NCI-H1694 (cell line): Measurements from ENCODE around the gene AQP12A.
"Not testable (repeated sequence)": the region's sequence is repeated elsewhere in the genome, so short reads cannot be mapped to it uniquely, and the experiment has no call there.

Source experiments
- DNase-seq: peaks from one replicate; lab custom pipeline; 2025; lab: John Stamatoyannopoulos, UW

The AQP12A gene

GRCh38 chr2:240687741-240688552 is 3.7 kb upstream of the AQP12A start:
- DNase-seq: no peak

DNA sequence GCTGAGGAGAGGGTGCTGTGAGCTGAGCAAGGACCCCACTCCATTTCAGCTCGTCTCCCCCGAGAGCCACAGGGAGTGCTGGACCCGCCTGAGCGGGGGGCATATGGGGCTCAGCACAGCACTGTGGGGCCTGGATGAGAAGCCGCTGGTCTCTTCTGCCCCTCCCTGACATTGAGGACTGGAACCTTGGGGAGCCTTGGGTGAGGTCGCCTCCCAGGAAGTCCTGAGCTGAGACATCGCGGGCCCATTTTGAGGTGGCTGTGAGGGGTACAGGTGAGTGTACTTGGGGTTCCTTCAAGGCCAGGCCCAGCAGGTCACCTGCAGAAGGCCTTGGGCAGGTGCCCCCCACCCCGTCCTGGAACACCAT is 3.1 kb upstream of the AQP12A start:
- DNase-seq: no peak

DNA sequence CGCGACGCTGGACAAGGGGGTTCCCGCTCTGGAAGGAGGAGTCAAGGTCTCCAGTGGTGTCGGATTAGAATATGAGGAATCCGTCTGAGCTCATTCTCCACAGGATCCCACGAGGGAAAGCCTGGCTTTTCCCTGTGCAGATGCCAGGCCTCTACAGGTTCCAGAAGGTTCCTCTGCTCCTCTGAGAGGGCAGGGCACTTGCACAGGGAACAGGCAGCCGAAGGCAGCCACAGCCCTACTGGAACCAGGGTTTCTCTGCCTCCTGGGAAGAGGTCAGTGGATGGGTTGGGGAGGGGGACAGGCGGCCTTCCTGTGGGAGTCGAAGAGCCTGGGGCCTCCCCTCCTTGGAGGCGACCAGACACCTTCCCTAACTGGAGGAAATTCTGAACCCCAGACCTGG is 1.7 kb upstream of the AQP12A start:
- no peak for DNase-seq

- DNase-seq: peak; percentile 38
These were observed 1.1 kb upstream of the AQP12A start for GRCh38 chr2:240690421-240691074.

DNA sequence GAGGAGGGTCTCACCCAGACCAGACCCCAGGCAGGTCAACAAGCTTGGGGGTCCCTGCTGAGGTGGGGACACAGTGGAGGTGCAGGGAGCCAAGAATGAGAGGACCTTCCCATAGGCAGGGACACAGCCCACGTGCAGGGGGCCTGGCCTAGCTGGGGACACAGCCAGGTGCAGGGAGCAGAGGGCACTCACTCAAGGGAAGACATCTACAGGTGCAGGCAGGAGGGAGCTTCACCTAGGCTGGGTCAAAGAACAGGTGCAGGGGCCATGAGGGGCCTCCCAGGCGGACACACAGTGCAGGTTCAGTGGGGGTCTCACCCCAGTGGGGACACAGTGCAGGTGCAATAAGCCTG is 615 bp upstream of the AQP12A start:
- not testable (repeated sequence) for DNase-seq

GRCh38 chr2:240692583-240693561 is 1.2 kb downstream of the AQP12A start:
- not testable (repeated sequence) for DNase-seq

GRCh38 chr2:240694304-240694703 is 2.6 kb downstream of the AQP12A start:
- DNase-seq: not testable (repeated sequence)

DNA sequence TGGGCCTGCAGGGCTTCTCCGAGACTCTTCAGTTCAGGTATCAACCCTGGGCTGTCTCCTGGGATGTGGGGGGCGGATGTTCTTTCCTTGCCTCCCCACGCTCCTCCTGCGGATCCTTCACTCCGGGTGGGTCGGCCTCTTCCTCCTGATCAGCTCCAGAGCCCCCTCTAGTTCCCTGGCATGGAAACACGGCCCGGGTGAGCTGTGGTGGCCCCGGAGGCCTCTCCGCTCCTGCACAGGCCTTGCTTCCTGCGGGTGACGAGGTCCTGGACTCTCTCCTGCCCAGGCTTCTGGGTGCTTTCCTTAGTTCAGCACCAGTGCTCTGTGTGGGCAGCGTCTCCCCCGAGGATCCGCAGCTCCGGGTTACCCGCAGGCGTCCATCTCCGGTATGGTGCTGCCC is 3.9 kb downstream of the AQP12A start:
- not testable (repeated sequence) for DNase-seq

DNA sequence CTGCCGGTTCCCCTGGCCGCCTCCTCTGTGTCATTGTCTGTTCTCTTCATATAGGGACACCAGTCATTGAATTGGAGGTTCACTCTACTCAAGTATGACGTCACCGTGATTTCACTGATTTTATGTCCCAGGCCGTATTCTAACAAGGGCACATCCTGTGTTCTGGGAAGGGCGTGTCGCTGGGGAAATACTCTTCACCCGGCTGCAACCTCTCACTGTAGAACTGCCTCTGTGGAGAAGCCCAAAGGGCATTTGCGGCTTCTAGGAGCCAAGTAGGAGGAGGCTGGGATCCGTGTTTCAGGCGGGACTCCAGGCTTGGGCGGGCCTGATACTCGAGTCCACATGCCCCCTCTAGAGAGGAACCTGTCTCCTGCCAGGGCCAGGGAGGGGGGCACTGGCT is 4.8 kb downstream of the AQP12A start:
- DNase-seq: not testable (repeated sequence)

GRCh38 chr2:240698852-240699561 is 7.3 kb downstream of the AQP12A start:
- not testable (repeated sequence) for DNase-seq

- DNase-seq: not testable (repeated sequence)
These were observed 8.2 kb downstream of the AQP12A start for GRCh38 chr2:240699835-240700234.

GRCh38 chr2:240700616-240701015 is 8.9 kb downstream of the AQP12A start:
- DNase-seq: not testable (repeated sequence)

DNA sequence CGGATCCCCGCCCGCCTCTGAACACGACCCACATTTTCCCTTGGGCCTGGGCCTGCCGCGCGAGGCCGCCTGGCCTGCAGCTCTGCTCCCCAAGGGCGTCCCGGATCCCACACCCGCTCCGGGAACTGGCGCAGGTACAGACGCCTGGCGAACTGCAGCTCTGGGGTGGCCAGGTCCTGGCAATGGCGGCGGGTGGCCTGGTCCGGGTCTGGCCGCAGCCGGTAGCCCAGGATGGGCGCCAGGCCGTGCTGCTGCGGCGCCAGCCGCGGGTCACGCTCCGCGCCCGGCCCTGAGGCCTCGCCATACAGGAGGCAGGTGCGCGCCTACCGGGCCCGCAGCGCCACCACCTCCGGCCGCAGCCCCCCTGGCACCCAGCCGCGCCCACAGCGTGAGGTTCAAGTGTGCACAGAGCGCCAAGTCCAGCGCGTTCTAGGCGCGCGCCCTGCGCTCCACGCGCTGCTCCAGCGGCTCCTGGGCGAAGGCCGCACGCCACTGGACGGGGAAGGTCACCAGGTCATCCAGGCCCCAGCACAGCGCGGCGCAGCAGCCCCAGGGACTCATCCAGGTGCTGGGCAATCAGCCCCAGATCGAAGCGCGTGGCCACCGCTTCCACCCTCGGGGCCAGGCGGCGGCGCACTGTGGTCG is 9.5 kb downstream of the AQP12A start:
- DNase-seq: no peak

DNA sequence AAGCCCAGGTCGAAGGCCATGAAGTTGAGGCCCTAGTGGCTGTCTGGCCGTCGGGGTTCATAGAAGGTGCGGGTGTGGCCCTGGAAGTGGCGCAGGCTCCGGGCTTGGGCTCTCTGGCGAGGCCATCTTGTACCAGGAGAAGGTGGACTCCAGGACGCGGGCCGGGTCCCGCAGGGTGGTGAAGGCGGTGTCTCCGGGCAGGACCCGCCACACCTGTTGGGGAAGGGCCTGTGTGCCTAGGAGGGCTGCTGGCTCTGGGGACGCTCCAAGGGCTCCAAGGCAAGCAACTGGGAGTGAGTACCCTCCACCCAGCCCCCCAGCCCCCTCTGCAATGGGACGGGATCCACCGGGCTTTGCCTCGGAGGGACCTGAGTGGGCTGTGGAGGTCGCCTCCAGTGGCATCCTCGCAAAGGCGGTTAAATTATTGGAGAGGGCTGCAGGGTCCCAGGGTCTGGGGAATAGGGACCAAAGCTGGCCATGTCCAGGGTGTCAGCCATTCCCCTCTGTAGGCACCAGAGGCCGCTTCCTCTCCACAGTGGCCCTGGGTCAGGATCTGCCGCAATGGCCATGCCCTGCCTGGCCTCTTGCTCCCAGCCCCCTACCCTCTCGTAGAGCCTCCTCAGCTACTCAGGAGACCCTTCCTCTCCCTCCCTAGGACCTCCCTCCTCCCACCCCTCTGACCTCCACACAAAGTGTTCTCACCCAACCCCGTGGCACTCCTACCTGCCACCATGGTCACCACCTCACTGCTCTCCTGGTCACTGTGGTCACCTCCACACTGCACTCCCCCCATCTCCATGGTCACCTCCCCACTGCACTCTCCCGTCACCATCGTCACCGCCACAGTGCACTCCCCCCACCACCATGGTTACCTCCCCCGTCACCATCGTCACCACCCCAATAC is 10.3 kb downstream of the AQP12A start:
- DNase-seq: no peak

GRCh38 chr2:240702640-240703011 is 11.0 kb downstream of the AQP12A start:
- no peak for DNase-seq

- no peak for DNase-seq
These were observed 12.0 kb downstream of the AQP12A start for GRCh38 chr2:240703417-240704341.

DNA sequence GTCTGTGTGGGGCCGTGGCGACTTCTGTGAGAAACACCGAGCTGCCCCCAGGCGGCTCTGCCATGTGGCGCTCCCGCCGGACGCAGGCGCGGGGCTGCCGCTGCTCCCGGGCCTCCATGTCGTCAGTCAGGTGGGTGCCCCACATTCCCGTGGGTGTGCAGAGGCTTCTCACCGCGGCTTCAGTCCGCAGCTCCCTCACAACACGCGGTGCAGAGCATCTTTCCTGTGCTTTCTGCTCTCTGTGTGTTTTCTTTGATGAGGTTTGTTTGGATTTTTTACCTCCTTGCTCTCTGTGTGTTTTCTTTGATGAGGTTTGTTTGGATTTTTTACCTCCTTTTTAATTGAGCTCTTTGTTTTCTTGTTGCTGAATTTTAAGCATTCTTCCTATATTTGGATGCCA is 13.0 kb downstream of the AQP12A start:
- no peak for DNase-seq

- DNase-seq: no peak
These were observed 13.6 kb downstream of the AQP12A start for GRCh38 chr2:240705204-240705791.
